HepG2 (cell line): ENCODE data around the gene PRXL2A. TPM values are rescaled to one million over a fixed set of nuclear protein-coding genes. Genes with fewer than 3 reads are reported as not detected.

Experiments used
- ATAC-seq: fragments of 200-7000 bp; cut with Tn5 transposase; 3 replicates; pipeline ENCODE4 v1.9.1; 2020; ENCODE audit warnings: mild to moderate bottlenecking, moderate library complexity
- BruUV-seq: library from RNA; stranded (reverse); fragments of 400-500 nt; replicated peaks from 2 replicates; lab custom pipeline; 2021; lab: Mats Ljungman, UMichigan
- CTCF ChIA-PET: fragments of 300-600 bp; formaldehyde crosslinking; extraction: SDS; loops from one replicate; lab custom pipeline; 2021; ENCODE audit warnings: low total read pairs, inconsistent platforms, low intra/inter-chr PET ratio; lab: Yijun Ruan, JAX
- POLR2A ChIA-PET: fragments of 350-600 bp; sonication (Branson Sonifier 250); formaldehyde crosslinking; loops from one replicate; lab custom pipeline; 2020; ENCODE audit warnings: antibody characterized with exemption, inconsistent platforms; lab: Yijun Ruan, JAX
- DNase-seq: peaks from one replicate; pipeline ENCODE4 v3.0.0-alpha.2; 2015; ENCODE audit warnings: low spot score
- FAIRE-seq: peaks from 3 replicates; lab custom pipeline; 2011; peaks lifted over from hg19 to GRCh38; lab: Jason Lieb, UNC
- H2AFZ ChIP-seq: one replicate; pipeline ENCODE4 v1.6.1; 2011; ENCODE audit warnings: low read length, inconsistent platforms
- H3K27ac ChIP-seq: fragments of 300-600 bp; 3 replicates; pipeline ENCODE4 v1.8.0; 2011; ENCODE audit warnings: mixed run types, mild to moderate bottlenecking, mixed read lengths, low read length, inconsistent platforms; ENCODE audit not compliant: insufficient read depth; ENCODE audit errors: extremely low read length
- H3K27me3 ChIP-seq, 2 experiments: fragments of 200-600 bp in 1 of 2; 2 replicates in 1 of 2; 3 replicates in 1 of 2; pipeline versions ENCODE4 v1.6.0 to v1.8.0; 2011; ENCODE audit warnings: low read length in 2 of 2, mild to moderate bottlenecking in 2 of 2, moderate library complexity in 2 of 2, inconsistent platforms in 1 of 2; ENCODE audit not compliant: insufficient read depth in 2 of 2, control insufficient read depth in 1 of 2
- H3K36me3 ChIP-seq, 2 experiments: fragments of 200-600 bp in 1 of 2; replicated peaks in 1 of 2; 2 replicates in 1 of 2; 3 replicates in 1 of 2; pipeline versions ENCODE4 v1.5.1 to v1.8.0; 2011; ENCODE audit warnings: low read length in 2 of 2, inconsistent platforms in 1 of 2; ENCODE audit not compliant: insufficient read depth in 2 of 2, control insufficient read depth in 1 of 2
- H3K4me1 ChIP-seq: 2 replicates; pipeline ENCODE4 v1.5.1; 2012; ENCODE audit warnings: low read length, inconsistent platforms; ENCODE audit not compliant: insufficient read depth
- H3K4me2 ChIP-seq: 2 replicates; pipeline ENCODE4 v1.6.0; 2011; ENCODE audit warnings: low read depth, low read length, inconsistent platforms
- H3K4me3 ChIP-seq, 3 experiments: fragments of 200-600 bp in 1 of 3; sonication (generic), shearing (Covaris generic) in 1 of 3; replicated peaks in 1 of 3; 2 replicates each; pipeline ENCODE4 v1.5.1; 2011 to 2016; ENCODE audit warnings: low read length in 3 of 3, inconsistent platforms in 2 of 3, low read depth in 2 of 3, mild to moderate bottlenecking in 2 of 3, control low read depth in 1 of 3, mixed read lengths in 1 of 3; ENCODE audit not compliant: insufficient read depth in 1 of 3
- H3K79me2 ChIP-seq: one replicate; pipeline ENCODE4 v1.6.1; 2011; ENCODE audit warnings: low read length, inconsistent platforms; ENCODE audit not compliant: insufficient read depth
- H3K9ac ChIP-seq: 2 replicates; pipeline ENCODE4 v1.6.0; 2011; ENCODE audit warnings: mild to moderate bottlenecking, low read depth, low read length, inconsistent platforms; ENCODE audit not compliant: insufficient read depth
- H3K9me3 ChIP-seq: 2 replicates; pipeline ENCODE4 v1.5.1; 2012; ENCODE audit warnings: mild to moderate bottlenecking, low read length
- H4K20me1 ChIP-seq: 2 replicates; pipeline ENCODE4 v1.6.0; 2011; ENCODE audit warnings: inconsistent platforms, mild to moderate bottlenecking, low read length, moderate library complexity; ENCODE audit not compliant: insufficient read depth
- ARNT ChIP-seq: fragments of 450-650 bp; IDR thresholded peaks from 2 replicates; pipeline ENCODE4 v1.6.1; 2017
- HDAC1 ChIP-seq: sonication (generic); formaldehyde crosslinking; IDR thresholded peaks from 2 replicates; pipeline ENCODE4 v1.5.1; 2020; ENCODE audit warnings: mild to moderate bottlenecking, missing genetic modification reagents
- HMG20A ChIP-seq: IDR thresholded peaks from 2 replicates; pipeline ENCODE4 v1.6.1; 2016; ENCODE audit warnings: borderline replicate concordance
- MTF1 ChIP-seq: sonication (generic); formaldehyde crosslinking; IDR thresholded peaks from 2 replicates; pipeline ENCODE4 v1.5.0; 2020; ENCODE audit warnings: missing genetic modification reagents
- SATB2 ChIP-seq: sonication (generic); formaldehyde crosslinking; IDR thresholded peaks from 2 replicates; pipeline ENCODE4 v1.5.0; 2020; ENCODE audit warnings: missing genetic modification reagents
- SOX13 ChIP-seq, 3 experiments: fragments of 450-650 bp in 1 of 3; sonication (generic) in 1 of 3; formaldehyde crosslinking in 1 of 3; IDR thresholded peaks in 2 of 3; conservative IDR thresholded peaks in 1 of 3; 2 replicates each; pipeline versions ENCODE4 v1.5.0 to v1.6.1; 2016 to 2020; ENCODE audit warnings: antibody characterized with exemption in 1 of 3, mild to moderate bottlenecking in 1 of 3, missing compliant biosample characterization in 1 of 3, missing genetic modification reagents in 1 of 3, moderate library complexity in 1 of 3
- ZFP36L1 ChIP-seq: sonication (generic); formaldehyde crosslinking; IDR thresholded peaks from 2 replicates; pipeline ENCODE4 v1.8.0; 2022; ENCODE audit warnings: mild to moderate bottlenecking, missing genetic modification reagents, moderate library complexity
- ZNF687 ChIP-seq: sonication (generic); formaldehyde crosslinking; IDR thresholded peaks from 2 replicates; pipeline ENCODE4 v1.5.1; 2020; ENCODE audit warnings: mild to moderate bottlenecking, missing genetic modification reagents, moderate library complexity
- WGBS: methylation state at CpG from one replicate; pipeline ENCODE4 v1.1.6; 2017; ENCODE audit warnings: low lambda C conversion rate; 5-methylcytosine and 5-hydroxymethylcytosine counted together
- in situ Hi-C: cut with HindIII; loops from 2 replicates; pipeline ENCODE4 v1.10.0; 2017; ENCODE audit warnings: low pct_unique_long_range_greater_than_20kb; ENCODE audit not compliant: extremely low pct_ligation_motif_present
- intact Hi-C: fragments of 100-400 bp; cut with micrococcal nuclease; formaldehyde crosslinking; loops from one replicate; pipeline ENCODE4 v1.10.0; 2022; ENCODE audit not compliant: unreplicated experiment
- polyA plus RNA-seq, 8 experiments: library from polyadenylated mRNA; depleted of rRNA in 3 of 8; stranded (reverse) in 7 of 8; unstranded in 1 of 8; fragments of >200 nt; fragmentation: Illumina TruSeq in 4 of 8; extraction: Trizol in 4 of 8; gene quantifications; 2 replicates each; pipeline versions ENCODE4 v1.2.1 to v1.2.3, GENCODE V29; 2011 to 2016; ENCODE audit warnings: low read depth in 4 of 8, missing spikeins in 1 of 8, mixed read lengths in 1 of 8; ENCODE audit not compliant: insufficient read depth in 1 of 8
- total RNA-seq, 5 experiments: library from RNA; depleted of rRNA; stranded (reverse); fragments of >200 nt; fragmentation: Illumina TruSeq; extraction: Trizol; gene quantifications; 2 replicates each; pipeline ENCODE4 v1.2.3, GENCODE V29; 2016; ENCODE audit warnings: low read depth in 1 of 5

The PRXL2A gene
- total and polyA plus RNA-seq, 2 of the 13 experiments (the other 11 are each of a cell fraction or from before 2014, with no cell fraction given), result 43.9 to 79.9 TPM

GRCh38 chr10:80468002-80468401 is 59.7 kb downstream of the PRXL2A start:
- DNase-seq, result no peak
- WGBS, result 74% methylated on average over 6 of the region's 6 CpGs
- Histone ChIP-seq H3K27ac (no peak overlapping the region), H3K79me2 (peaks cover 100% of the 10 kb centered on the region), H4K20me1 (peaks cover 33% of the 10 kb centered on the region), H3K9ac (no peak overlapping the region), H3K4me2 (no peak overlapping the region), H3K9me3 (no peaks in the 10 kb centered on the region), H2AFZ (no peak overlapping the region), H3K4me1 (peaks cover 97% of the 10 kb centered on the region), H3K27me3 (no peaks in the 10 kb centered on the region), H3K4me3 (no peak overlapping the region), H3K36me3 (peaks cover 6 to 44% of the 10 kb centered on the region in 2 experiments; a peak in 4 of 5 replicates)
- no peak for TF ChIP-seq ZFP36L1 (CRISPR knock-in tag)
- no peak for TF ChIP-seq MTF1
- TF ChIP-seq HMG20A (CRISPR knock-in tag), result no peak
- no peak for TF ChIP-seq HDAC1 (CRISPR knock-in tag)
- no peak for TF ChIP-seq ARNT
- no peak for TF ChIP-seq SATB2 (CRISPR knock-in tag)
- no peak for TF ChIP-seq SOX13 (IDR thresholded peaks at IDR 0.05)
- peak in 1 of 2 experiments; percentile 58; a peak in 1 of 4 replicates for TF ChIP-seq SOX13 (CRISPR knock-in tag; conservative IDR thresholded peaks at IDR 0.05 in 1 of 2, IDR thresholded peaks at IDR 0.05 in 1 of 2)
- peak; percentile 38 for TF ChIP-seq ZNF687 (CRISPR knock-in tag)
- ATAC-seq, result no peak
- POLR2A ChIA-PET, result no interaction called here
- FAIRE-seq, result no peak
- intact Hi-C loops, result no loop called here
- in situ Hi-C loops, result no loop called here
- no TSS peak for BruUV-seq
- CTCF ChIA-PET, result no interaction called here
